Subcutaneous preadipocyte (primary cell): ENCODE results near the gene IGFBPL1. TPM values are rescaled to one million over a fixed set of nuclear protein-coding genes. Genes with fewer than 3 reads are reported as not detected.

ENCODE experiments used
- total RNA-seq: library from RNA; depleted of rRNA; stranded (reverse); fragments of >200 nt; gene quantifications from 2 replicates; pipeline ENCODE4 v1.2.3, GENCODE V29; 2012

Gene IGFBPL1, protein sequence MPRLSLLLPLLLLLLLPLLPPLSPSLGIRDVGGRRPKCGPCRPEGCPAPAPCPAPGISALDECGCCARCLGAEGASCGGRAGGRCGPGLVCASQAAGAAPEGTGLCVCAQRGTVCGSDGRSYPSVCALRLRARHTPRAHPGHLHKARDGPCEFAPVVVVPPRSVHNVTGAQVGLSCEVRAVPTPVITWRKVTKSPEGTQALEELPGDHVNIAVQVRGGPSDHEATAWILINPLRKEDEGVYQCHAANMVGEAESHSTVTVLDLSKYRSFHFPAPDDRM
- total RNA-seq = 0.20 TPM in 1 of 2 replicates, not detected in the other

GRCh38 chr9:38423973-38424843 is at the start of gene IGFBPL1:
TSS of gene IGFBPL1 (minus strand) at chr9:38424454. CDS start at chr9:38424424, 30 bp downstream.

DNA sequence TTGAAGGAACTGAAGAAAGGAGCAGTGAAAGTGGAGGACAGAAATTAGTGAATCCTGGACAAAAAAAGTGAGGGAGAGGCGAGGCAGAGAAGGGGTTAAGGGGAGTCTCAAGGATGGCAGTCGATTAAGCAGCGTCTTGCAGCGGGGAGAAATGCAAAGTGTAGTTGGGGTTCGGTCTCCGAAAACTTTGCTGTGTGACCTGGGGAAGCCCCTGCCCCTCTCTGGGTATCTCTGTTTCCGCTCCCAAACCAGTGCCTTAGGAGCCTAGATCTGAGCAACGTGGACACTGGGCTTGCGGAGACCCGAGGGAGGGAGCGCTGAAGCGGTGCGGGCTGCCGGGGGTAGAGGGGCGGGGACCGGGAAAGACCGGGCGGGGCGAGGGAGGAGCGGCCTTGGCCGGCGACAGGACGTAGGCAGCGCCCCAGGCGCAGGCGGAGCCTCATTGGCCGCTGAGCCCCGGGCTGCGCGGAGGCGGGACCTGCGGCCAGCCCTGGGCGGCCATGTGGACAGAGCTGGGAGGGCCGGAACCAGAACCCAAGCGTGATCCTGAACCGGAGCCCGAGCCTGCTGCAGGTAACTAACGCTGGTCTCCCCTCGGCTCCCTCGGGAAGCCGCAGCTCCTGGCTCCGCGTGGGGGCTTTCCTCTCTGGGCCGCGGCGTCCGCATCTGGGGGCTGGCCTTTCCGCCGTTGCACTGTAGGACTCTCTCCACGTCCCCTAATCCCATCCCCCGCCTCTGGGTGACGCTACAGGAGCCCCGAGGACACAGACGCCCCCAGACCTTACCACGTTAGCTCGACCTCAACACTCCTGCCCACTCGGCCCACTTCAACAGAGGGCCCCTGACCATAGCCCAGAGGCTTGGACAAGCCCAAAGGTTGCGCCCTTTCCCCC is 31.8 kb downstream of the IGFBPL1 start, which contains the start of gene ALDH1B1:
Gene ALDH1B1, plus strand, starts transcription at position 468 of the 893 bp plus-strand sequence. CDS start 3,047 bp downstream, outside the sequence.

Other genes with a start within 250 kb of the IGFBPL1 start
- gene ALDH1B1, start 31.8 kb downstream of the IGFBPL1 start, total RNA-seq = 31.6 and 38.3 TPM in 2 replicates
- not detected in 2 replicates for gene ANKRD18A, start 196.1 kb upstream of the IGFBPL1 start, total RNA-seq